ENCODE data around the gene SSR4.

Gene SSR4

DNA sequence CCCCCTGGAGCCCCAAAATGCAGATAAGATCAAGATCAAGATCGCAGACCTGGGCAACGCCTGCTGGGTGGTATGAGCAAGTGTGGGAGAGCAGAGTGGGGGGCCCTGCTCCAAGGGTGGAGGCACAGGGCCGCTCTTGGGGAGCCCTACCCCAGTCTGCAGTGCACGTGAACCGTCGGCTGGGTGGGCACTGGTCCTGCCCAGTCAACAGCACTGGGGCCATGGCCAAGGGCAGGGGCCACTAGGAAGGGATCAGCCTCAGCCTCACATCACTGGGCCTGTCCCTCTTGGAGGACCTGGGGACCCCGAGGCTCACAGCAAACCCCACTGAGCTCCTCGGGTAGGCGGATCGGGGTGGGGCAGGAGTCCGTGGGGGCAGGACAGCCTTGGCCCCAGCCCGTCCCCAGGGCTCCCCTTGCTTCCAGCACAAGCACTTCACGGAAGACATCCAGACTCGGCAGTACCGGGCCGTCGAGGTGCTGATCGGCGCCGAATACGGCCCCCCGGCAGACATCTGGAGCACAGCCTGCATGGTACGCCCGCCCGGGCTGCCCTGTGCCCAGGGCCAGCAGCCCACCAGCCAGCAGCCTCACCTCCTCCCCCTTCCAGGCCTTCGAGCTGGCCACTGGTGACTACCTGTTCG, 10.0 kb upstream of the SSR4 start:
- H3K27me3 ChIP-seq (ENCODE audit: control insufficient read depth, insufficient read depth, low read length), result no peaks in the 10 kb centered on the region
- H3K9me3 ChIP-seq (ENCODE audit: control insufficient read depth, insufficient read depth, low read length), result peaks cover 22% of the 10 kb centered on the region
- H3K27ac ChIP-seq (ENCODE audit: low read depth, low read length), result no peak overlapping the region
- no peak overlapping the region for H3K9ac ChIP-seq (ENCODE audit: low read depth, low read length)
- no peaks in the 10 kb centered on the region for H3K4me1 ChIP-seq (ENCODE audit: control insufficient read depth, insufficient read depth, low read length)
- H3K36me3 ChIP-seq (ENCODE audit: control insufficient read depth, insufficient read depth, low read length), result peaks cover 23% of the 10 kb centered on the region; the same call in 1 of the 2 replicates
- H3K4me3 ChIP-seq (ENCODE audit: low read depth, low read length), result no peak overlapping the region

DNA sequence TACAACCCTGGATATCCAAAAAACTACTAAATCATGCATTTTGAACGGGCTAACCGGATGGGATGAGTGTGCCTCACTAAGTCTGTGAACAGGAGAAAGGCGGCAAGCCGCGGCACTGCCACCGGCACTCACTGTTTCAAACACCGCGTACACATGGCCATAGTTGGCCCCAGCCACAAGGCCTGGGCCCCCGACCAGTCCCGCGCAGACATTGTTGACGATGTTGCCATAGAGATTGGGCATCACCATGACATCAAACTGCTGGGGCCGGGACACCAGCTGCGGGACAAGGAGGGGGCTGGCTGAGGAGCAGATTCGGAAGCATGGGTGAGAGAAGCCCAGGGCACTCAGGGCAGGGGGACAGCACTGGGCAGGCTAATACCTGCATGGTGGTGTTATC, 7.8 kb upstream of the SSR4 start:
- H3K27me3 ChIP-seq (ENCODE audit: control insufficient read depth, insufficient read depth, low read length), result no peaks in the 10 kb centered on the region
- H3K9me3 ChIP-seq (ENCODE audit: control insufficient read depth, insufficient read depth, low read length), result peaks cover 30% of the 10 kb centered on the region
- H3K36me3 ChIP-seq (ENCODE audit: control insufficient read depth, insufficient read depth, low read length), result peaks cover 23% of the 10 kb centered on the region; the same call in 1 of the 2 replicates
- H3K4me3 ChIP-seq (ENCODE audit: low read depth, low read length), result no peak overlapping the region
- H3K9ac ChIP-seq (ENCODE audit: low read depth, low read length), result no peak overlapping the region
- H3K27ac ChIP-seq (ENCODE audit: low read depth, low read length), result no peak overlapping the region
- no peaks in the 10 kb centered on the region for H3K4me1 ChIP-seq (ENCODE audit: control insufficient read depth, insufficient read depth, low read length)

DNA sequence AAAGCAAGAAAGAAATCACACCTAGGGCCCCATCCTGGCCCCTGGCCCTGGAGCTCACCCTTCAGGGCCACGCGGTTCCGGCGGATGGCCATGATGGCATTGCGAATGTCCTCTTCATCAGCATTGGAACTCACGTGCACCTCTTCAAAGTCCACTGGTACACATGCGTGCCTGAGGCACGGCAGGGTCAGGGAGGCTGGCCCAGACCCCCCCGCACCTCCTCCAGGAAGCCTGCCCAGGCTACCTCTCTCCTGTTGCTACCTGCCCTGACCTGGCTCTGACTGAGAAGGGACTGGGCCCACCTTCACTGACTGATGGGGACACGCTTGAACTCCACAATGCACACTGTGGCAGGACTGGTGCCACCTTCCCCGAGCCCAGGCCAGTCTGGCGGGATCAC, 4.8 kb upstream of the SSR4 start:
- Histone ChIP-seq H3K27ac (ENCODE audit: low read depth, low read length) (no peak overlapping the region), H3K9ac (ENCODE audit: low read depth, low read length) (no peak overlapping the region), H3K36me3 (ENCODE audit: control insufficient read depth, insufficient read depth, low read length) (peaks cover 23% of the 10 kb centered on the region; the same call in 1 of the 2 replicates), H3K27me3 (ENCODE audit: control insufficient read depth, insufficient read depth, low read length) (no peaks in the 10 kb centered on the region), H3K9me3 (ENCODE audit: control insufficient read depth, insufficient read depth, low read length) (peaks cover 27% of the 10 kb centered on the region), H3K4me1 (ENCODE audit: control insufficient read depth, insufficient read depth, low read length) (no peaks in the 10 kb centered on the region), H3K4me3 (ENCODE audit: low read depth, low read length) (no peak overlapping the region)

DNA sequence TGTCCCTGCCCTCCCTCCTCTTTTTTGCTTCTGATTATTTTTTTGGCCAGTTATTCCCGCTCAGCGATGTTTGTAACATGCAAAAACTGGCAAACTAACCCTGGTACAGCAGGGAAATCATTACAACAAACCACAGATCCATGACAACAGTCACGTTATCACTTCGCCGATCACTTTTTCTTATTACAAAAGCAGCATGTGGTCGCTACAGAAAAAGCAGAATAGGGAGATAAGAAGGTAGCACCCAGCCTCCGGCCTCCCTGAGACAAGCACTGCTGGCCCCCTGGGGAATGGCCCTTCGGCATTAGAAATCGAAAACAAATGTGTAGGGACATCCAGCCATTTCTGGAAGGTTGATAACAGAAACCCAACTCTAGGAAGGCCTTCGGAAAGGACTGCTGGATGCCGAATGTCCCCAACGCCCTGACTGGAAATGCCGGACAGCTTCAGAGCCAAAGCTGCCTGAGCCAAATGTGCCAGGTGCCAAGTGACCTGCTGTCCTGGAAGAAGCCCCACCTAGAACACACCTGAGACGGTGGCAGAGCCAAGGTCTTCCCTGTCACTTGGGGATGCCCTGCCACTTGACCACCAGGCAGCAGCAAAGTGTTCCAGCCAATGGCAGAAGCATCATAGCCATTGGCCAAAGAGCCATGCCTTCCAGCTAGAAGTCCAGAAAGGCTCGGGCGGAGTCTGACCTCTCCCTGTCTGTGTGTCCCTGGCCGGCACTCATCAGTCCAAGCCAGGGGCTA, 3.2 kb upstream of the SSR4 start:
- H3K27me3 ChIP-seq (ENCODE audit: control insufficient read depth, insufficient read depth, low read length), result no peaks in the 10 kb centered on the region
- H3K4me1 ChIP-seq (ENCODE audit: control insufficient read depth, insufficient read depth, low read length), result no peaks in the 10 kb centered on the region
- peaks cover 19% of the 10 kb centered on the region; the same call in 1 of the 2 replicates for H3K36me3 ChIP-seq (ENCODE audit: control insufficient read depth, insufficient read depth, low read length)
- H3K9me3 ChIP-seq (ENCODE audit: control insufficient read depth, insufficient read depth, low read length), result peaks cover 30% of the 10 kb centered on the region
- no peak overlapping the region for H3K27ac ChIP-seq (ENCODE audit: low read depth, low read length)
- H3K4me3 ChIP-seq (ENCODE audit: low read depth, low read length), result no peak overlapping the region
- no peak overlapping the region for H3K9ac ChIP-seq (ENCODE audit: low read depth, low read length)

DNA sequence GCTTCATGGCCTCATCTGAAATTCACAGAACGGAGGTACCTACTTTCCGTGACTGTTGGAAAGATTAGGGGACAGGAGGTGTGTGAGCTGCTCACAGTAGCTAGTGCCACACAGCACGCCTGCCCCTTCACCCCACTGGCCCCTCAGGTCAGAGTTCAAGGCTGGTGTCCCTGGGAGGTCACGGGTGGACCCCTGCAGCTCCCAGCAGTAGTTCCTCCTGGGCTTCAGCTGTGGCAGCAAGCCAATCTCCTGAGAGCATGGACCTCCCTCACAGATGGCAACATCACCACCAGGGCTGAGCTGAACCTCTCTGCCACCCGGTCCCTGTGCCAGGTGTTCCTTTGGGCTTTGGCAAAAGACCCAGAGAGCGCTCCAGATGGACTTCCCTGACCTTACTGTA, 2.1 kb upstream of the SSR4 start:
- no peak overlapping the region for H3K27ac ChIP-seq (ENCODE audit: low read depth, low read length)
- no peak overlapping the region for H3K4me3 ChIP-seq (ENCODE audit: low read depth, low read length)
- H3K4me1 ChIP-seq (ENCODE audit: control insufficient read depth, insufficient read depth, low read length), result no peaks in the 10 kb centered on the region
- H3K9ac ChIP-seq (ENCODE audit: low read depth, low read length), result no peak overlapping the region
- peaks cover 27% of the 10 kb centered on the region for H3K36me3 ChIP-seq (ENCODE audit: control insufficient read depth, insufficient read depth, low read length)
- no peaks in the 10 kb centered on the region for H3K27me3 ChIP-seq (ENCODE audit: control insufficient read depth, insufficient read depth, low read length)
- peaks cover 34% of the 10 kb centered on the region for H3K9me3 ChIP-seq (ENCODE audit: control insufficient read depth, insufficient read depth, low read length)

DNA sequence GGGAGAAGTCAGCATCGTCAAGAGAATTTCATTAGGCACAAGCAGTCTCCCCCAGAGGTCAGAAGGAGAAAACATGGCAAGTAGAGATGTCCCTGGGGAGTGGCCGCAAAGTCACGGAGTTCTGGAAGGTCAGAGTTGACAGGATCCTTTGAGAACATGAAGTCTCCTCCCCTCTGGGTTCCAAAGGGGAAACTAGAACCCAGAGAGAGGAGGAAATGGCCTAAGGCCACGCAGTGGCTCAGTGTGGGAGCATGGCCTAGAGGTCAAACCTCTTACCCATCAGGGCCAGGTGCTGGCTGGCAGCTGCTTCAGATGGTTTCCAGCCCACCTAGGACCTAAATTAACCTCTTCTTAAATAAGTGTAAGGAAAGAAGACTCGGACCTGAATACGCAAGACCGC, 1.2 kb upstream of the SSR4 start:
- H3K27ac ChIP-seq (ENCODE audit: low read depth, low read length), result peak overlapping the region; percentile 90
- peak overlapping the region; percentile 24; the same call in 1 of the 2 replicates for H3K9ac ChIP-seq (ENCODE audit: low read depth, low read length)
- H3K27me3 ChIP-seq (ENCODE audit: control insufficient read depth, insufficient read depth, low read length), result no peaks in the 10 kb centered on the region
- no peaks in the 10 kb centered on the region for H3K4me1 ChIP-seq (ENCODE audit: control insufficient read depth, insufficient read depth, low read length)
- peaks cover 38% of the 10 kb centered on the region for H3K9me3 ChIP-seq (ENCODE audit: control insufficient read depth, insufficient read depth, low read length)
- H3K36me3 ChIP-seq (ENCODE audit: control insufficient read depth, insufficient read depth, low read length), result peaks cover 28% of the 10 kb centered on the region
- peak overlapping the region; percentile 95 for H3K4me3 ChIP-seq (ENCODE audit: low read depth, low read length)

DNA sequence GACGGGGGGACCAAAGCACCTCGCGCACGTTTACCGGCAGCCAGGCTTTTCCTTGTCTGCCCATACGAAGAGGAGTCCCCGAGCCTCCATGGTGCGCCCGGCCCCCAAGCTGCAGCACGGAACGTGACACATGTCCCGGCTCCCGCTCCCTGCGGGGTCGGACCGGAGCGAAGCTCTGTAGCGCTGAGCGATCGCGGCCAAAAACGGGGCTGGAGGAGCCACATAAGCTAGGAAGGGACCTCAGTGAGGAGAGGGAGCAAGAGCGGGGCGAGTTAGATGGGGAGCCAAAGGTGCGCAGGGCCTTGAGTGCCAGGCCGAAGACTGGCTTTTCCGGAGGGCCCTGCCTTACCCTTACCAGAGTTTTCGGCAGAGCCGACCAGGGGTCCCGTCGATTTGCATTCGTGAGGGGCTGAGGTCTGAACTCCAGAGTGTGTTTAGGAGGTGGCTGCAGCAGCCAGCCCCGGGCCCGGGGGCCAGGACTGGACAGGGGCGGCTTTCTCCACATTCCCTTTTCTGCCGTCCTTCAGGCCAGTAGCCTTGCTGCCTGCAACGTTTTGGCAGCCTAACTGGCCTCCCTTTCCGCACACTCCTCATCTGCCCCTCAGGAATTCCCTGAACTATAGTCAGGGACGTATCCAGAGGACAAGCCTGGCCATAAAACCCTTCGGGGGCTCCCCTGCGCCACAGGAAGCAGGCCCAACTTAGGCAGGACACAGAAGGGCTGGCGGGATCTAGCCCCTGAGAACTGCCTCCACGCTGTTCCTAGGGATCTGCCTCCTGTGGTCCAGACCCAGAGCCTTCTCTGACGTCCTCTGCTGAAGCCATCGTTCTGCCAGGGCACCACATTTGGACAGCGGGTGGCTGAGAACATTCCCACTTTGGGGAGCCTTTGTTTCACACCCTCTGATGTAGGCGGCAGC, 689 bp downstream of the SSR4 start:
- peaks cover 33% of the 10 kb centered on the region for H3K9me3 ChIP-seq (ENCODE audit: control insufficient read depth, insufficient read depth, low read length)
- H3K27ac ChIP-seq (ENCODE audit: low read depth, low read length), result peak overlapping the region; percentile 80
- H3K4me1 ChIP-seq (ENCODE audit: control insufficient read depth, insufficient read depth, low read length), result no peaks in the 10 kb centered on the region
- peak overlapping the region; percentile 95 for H3K4me3 ChIP-seq (ENCODE audit: low read depth, low read length)
- no peaks in the 10 kb centered on the region for H3K27me3 ChIP-seq (ENCODE audit: control insufficient read depth, insufficient read depth, low read length)
- H3K9ac ChIP-seq (ENCODE audit: low read depth, low read length), result peak overlapping the region; percentile 75
- H3K36me3 ChIP-seq (ENCODE audit: control insufficient read depth, insufficient read depth, low read length), result peaks cover 34% of the 10 kb centered on the region

DNA sequence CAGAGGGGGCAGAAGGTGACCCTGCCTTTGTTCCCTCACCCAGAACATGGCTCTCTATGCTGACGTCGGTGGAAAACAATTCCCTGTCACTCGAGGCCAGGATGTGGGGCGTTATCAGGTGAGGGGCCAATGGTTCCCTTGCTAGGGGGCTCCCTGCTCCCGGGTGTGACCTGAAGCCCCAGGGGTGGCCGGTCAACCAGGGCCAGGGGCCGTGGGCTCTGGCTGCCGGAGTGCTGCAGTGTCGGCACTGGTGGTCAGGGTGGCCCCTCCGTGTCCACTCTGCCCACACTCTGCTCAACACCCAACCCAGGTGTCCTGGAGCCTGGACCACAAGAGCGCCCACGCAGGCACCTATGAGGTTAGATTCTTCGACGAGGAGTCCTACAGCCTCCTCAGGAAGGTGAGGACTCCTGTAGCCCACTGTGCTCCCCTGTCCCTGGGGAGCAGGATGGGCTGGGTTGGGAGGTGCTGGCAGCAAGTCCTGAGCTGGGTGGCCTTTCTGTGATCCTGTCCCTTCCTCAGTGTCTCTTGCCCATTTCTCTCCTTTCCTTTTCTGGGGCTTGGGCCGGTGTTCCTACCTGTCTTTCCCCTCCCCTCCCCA, 3.0 kb downstream of the SSR4 start:
- Histone ChIP-seq H3K4me3 (ENCODE audit: low read depth, low read length) (no peak overlapping the region), H3K4me1 (ENCODE audit: control insufficient read depth, insufficient read depth, low read length) (no peaks in the 10 kb centered on the region), H3K27ac (ENCODE audit: low read depth, low read length) (no peak overlapping the region), H3K27me3 (ENCODE audit: control insufficient read depth, insufficient read depth, low read length) (no peaks in the 10 kb centered on the region), H3K9ac (ENCODE audit: low read depth, low read length) (no peak overlapping the region), H3K9me3 (ENCODE audit: control insufficient read depth, insufficient read depth, low read length) (peaks cover 40% of the 10 kb centered on the region), H3K36me3 (ENCODE audit: control insufficient read depth, insufficient read depth, low read length) (peaks cover 34% of the 10 kb centered on the region)

DNA sequence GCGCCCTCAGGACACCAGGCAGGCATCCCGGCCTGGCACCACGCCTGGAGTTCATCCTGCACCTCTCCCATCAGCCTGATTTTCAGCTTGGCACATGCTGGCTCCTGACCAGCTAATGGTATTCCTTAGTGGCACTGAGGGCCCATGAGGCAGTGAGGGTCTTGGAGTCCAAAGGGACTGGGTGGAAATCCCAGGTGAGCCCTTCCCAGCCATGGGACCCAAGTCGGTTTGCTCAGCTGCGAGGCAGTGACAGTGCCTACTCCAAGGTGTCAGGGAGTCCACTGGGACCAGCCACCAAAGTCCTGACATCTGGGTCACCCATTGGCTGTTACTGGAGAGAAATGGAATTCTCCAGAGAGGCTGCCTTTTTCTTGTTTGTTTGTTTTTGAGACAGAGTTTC, 4.9 kb downstream of the SSR4 start:
- H3K4me1 ChIP-seq (ENCODE audit: control insufficient read depth, insufficient read depth, low read length), result no peaks in the 10 kb centered on the region
- H3K4me3 ChIP-seq (ENCODE audit: low read depth, low read length), result no peak overlapping the region
- no peak overlapping the region for H3K9ac ChIP-seq (ENCODE audit: low read depth, low read length)
- peaks cover 29% of the 10 kb centered on the region; the same call in 1 of the 2 replicates for H3K9me3 ChIP-seq (ENCODE audit: control insufficient read depth, insufficient read depth, low read length)
- no peaks in the 10 kb centered on the region for H3K27me3 ChIP-seq (ENCODE audit: control insufficient read depth, insufficient read depth, low read length)
- no peak overlapping the region for H3K27ac ChIP-seq (ENCODE audit: low read depth, low read length)
- peaks cover 49% of the 10 kb centered on the region for H3K36me3 ChIP-seq (ENCODE audit: control insufficient read depth, insufficient read depth, low read length)

DNA sequence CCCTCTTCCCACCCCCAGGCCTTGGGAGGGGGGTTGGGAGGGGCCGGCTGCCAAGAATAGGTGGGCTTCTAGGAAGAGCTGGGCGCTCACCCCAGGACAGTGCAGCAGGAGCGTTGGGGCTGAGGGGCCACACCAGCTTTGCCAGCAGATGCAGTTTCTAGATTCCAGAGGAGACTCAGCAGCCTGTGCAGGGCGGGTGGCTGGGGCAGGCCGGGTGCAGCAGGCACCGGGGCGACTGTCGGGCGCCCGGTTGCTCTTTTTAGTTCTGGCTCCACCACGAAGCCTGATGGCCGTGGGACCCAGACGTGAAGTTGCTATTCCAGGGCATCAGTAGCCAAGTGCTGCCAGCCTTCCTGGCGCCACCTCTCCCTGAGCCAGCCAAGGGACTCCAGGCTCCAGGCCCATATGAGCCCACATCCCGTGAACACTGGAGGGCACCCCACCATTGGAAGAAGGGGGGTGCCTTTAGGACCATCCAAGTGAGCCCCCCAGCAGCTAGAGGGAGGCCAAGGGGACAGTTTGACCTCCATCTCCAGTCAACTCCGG, 5.8 kb downstream of the SSR4 start:
- H3K27ac ChIP-seq (ENCODE audit: low read depth, low read length), result no peak overlapping the region
- no peaks in the 10 kb centered on the region for H3K27me3 ChIP-seq (ENCODE audit: control insufficient read depth, insufficient read depth, low read length)
- H3K9me3 ChIP-seq (ENCODE audit: control insufficient read depth, insufficient read depth, low read length), result peaks cover 27% of the 10 kb centered on the region; the same call in 1 of the 2 replicates
- no peaks in the 10 kb centered on the region for H3K4me1 ChIP-seq (ENCODE audit: control insufficient read depth, insufficient read depth, low read length)
- peaks cover 49% of the 10 kb centered on the region for H3K36me3 ChIP-seq (ENCODE audit: control insufficient read depth, insufficient read depth, low read length)
- no peak overlapping the region for H3K4me3 ChIP-seq (ENCODE audit: low read depth, low read length)
- H3K9ac ChIP-seq (ENCODE audit: low read depth, low read length), result no peak overlapping the region
